Ishikawa (cell line): ENCODE measurements around the gene RBM15.

ENCODE experiments used
- CEBPB ChIP-seq: IDR thresholded peaks from 2 replicates; pipeline ENCODE4 v1.6.1; 2012
- CREB1 ChIP-seq: IDR thresholded peaks from 2 replicates; pipeline ENCODE4 v1.6.1; 2012; ENCODE audit warnings: low read depth
- EGR1 ChIP-seq: IDR thresholded peaks from 2 replicates; pipeline ENCODE4 v1.6.1; 2012
- EP300 ChIP-seq: IDR thresholded peaks from 2 replicates; pipeline ENCODE4 v1.6.1; 2012; ENCODE audit warnings: borderline replicate concordance
- FOXM1 ChIP-seq: IDR thresholded peaks from 2 replicates; pipeline ENCODE4 v1.6.1; 2012; ENCODE audit warnings: low read depth, borderline replicate concordance
- MAX ChIP-seq: IDR thresholded peaks from 2 replicates; pipeline ENCODE4 v1.6.1; 2012
- NFIC ChIP-seq: IDR thresholded peaks from 2 replicates; pipeline ENCODE4 v1.6.1; 2012
- RAD21 ChIP-seq: IDR thresholded peaks from 2 replicates; pipeline ENCODE4 v1.6.1; 2012; ENCODE audit warnings: low read depth
- REST ChIP-seq: IDR thresholded peaks from 2 replicates; pipeline ENCODE4 v1.6.1; 2012; ENCODE audit warnings: low read depth, mild to moderate bottlenecking
- TAF1 ChIP-seq: IDR thresholded peaks from 2 replicates; pipeline ENCODE4 v1.6.1; 2012; ENCODE audit warnings: low read depth, mild to moderate bottlenecking
- TCF12 ChIP-seq: IDR thresholded peaks from 2 replicates; pipeline ENCODE4 v1.6.1; 2012; ENCODE audit warnings: low read depth
- TEAD4 ChIP-seq: IDR thresholded peaks from 2 replicates; pipeline ENCODE4 v1.6.1; 2012
- USF1 ChIP-seq: IDR thresholded peaks from 2 replicates; pipeline ENCODE4 v1.6.1; 2012
- YY1 ChIP-seq: IDR thresholded peaks from 2 replicates; pipeline ENCODE4 v1.6.1; 2012; ENCODE audit warnings: low read depth
- ZBTB7A ChIP-seq: IDR thresholded peaks from 2 replicates; pipeline ENCODE4 v1.6.1; 2012; ENCODE audit warnings: low read depth

RBM15 gene

GRCh38 chr1:110309139-110309538, 30.0 kb upstream of the RBM15 start:
- TF ChIP-seq EGR1 (no peak), TAF1 (no peak), FOXM1 (no peak)

GRCh38 chr1:110309767-110310166, 29.4 kb upstream of the RBM15 start:
- no peak for TF ChIP-seq MAX
- no peak for TF ChIP-seq YY1
- no peak for TF ChIP-seq USF1
- TF ChIP-seq EGR1: no peak
- no peak for TF ChIP-seq NFIC
- TF ChIP-seq ZBTB7A: no peak
- TF ChIP-seq TAF1: no peak
- TF ChIP-seq TCF12: no peak

GRCh38 chr1:110310300-110310699, 28.9 kb upstream of the RBM15 start:
- TF ChIP-seq CEBPB: no peak
- TF ChIP-seq EGR1: no peak
- TF ChIP-seq USF1: no peak
- no peak for TF ChIP-seq FOXM1
- TF ChIP-seq CREB1: no peak
- no peak for TF ChIP-seq TAF1
- no peak for TF ChIP-seq TEAD4
- TF ChIP-seq REST: no peak

- TF ChIP-seq RAD21 (peak; percentile 99), MAX (no peak), USF1 (no peak), FOXM1 (no peak), TEAD4 (0 out of 2 replicates have a peak, but pooled peaks have one; percentile 8), CEBPB (no peak)
These were observed 26.7 kb upstream of the RBM15 start for GRCh38 chr1:110312188-110313121.

- TF ChIP-seq TCF12 (no peak), EP300 (no peak), CREB1 (no peak), CEBPB (no peak), RAD21 (no peak), TEAD4 (no peak), NFIC (no peak), EGR1 (no peak), YY1 (no peak), FOXM1 (no peak), TAF1 (no peak), ZBTB7A (no peak)
These were observed 22.4 kb upstream of the RBM15 start for GRCh38 chr1:110316735-110317134.

GRCh38 chr1:110318046-110318445, 21.1 kb upstream of the RBM15 start:
- TF ChIP-seq YY1: no peak

GRCh38 chr1:110319332-110320167, 19.6 kb upstream of the RBM15 start:
- no peak for TF ChIP-seq MAX
- no peak for TF ChIP-seq RAD21
- TF ChIP-seq TCF12: no peak
- TF ChIP-seq NFIC: no peak
- TF ChIP-seq EP300: no peak
- TF ChIP-seq USF1: no peak
- TF ChIP-seq CREB1: no peak
- TF ChIP-seq REST: no peak
- TF ChIP-seq FOXM1: no peak
- no peak for TF ChIP-seq YY1
